Neural cell (in vitro differentiated cells): ENCODE results near the gene TASL. TPM values are rescaled to one million over a fixed set of nuclear protein-coding genes. Genes with fewer than 3 reads are reported as not detected.

Experiments
- H2AFZ ChIP-seq: fragments of 200-600, 300-800 bp; sonication (generic), shearing (Covaris generic); 2 replicates; pipeline ENCODE4 v1.6.0; 2014; ENCODE audit warnings: low read depth, mild to moderate bottlenecking, antibody characterized with exemption, low read length, moderate library complexity
- H3F3A ChIP-seq: fragments of 200-600 bp; shearing (Covaris generic); 2 replicates; pipeline ENCODE4 v1.6.1; 2016; ENCODE audit warnings: mild to moderate bottlenecking, moderate library complexity, mixed read lengths, antibody characterized with exemption, low read length; ENCODE audit not compliant: insufficient read depth, poor library complexity, severe bottlenecking
- H3K27ac ChIP-seq: fragments of 200-600, 300-800 bp; sonication (generic), shearing (Covaris generic); 2 replicates; pipeline ENCODE4 v1.5.1; 2014; ENCODE audit warnings: mild to moderate bottlenecking, low read length, moderate library complexity
- H3K27me3 ChIP-seq: fragments of 300-800, 200-600 bp; sonication (generic), shearing (Covaris generic); 2 replicates; pipeline ENCODE4 v1.6.0; 2014; ENCODE audit warnings: mild to moderate bottlenecking, low read depth, low read length, moderate library complexity; ENCODE audit not compliant: insufficient read depth
- H3K36me3 ChIP-seq: fragments of 300-800, 200-600 bp; sonication (generic), shearing (Covaris generic); 2 replicates; pipeline ENCODE4 v1.5.1; 2014; ENCODE audit warnings: mild to moderate bottlenecking, antibody characterized with exemption, low read length, moderate library complexity; ENCODE audit not compliant: insufficient read depth
- H3K4me2 ChIP-seq: fragments of 300-800, 200-600 bp; sonication (generic), shearing (Covaris generic); 2 replicates; pipeline ENCODE4 v1.6.0; 2014; ENCODE audit warnings: mild to moderate bottlenecking, low read length
- H3K4me3 ChIP-seq: fragments of 300-800, 200-600 bp; sonication (generic), shearing (Covaris generic); 2 replicates; pipeline ENCODE4 v1.5.1; 2014; ENCODE audit warnings: mild to moderate bottlenecking, low read length, moderate library complexity
- H3K79me2 ChIP-seq: fragments of 200-600 bp; shearing (Covaris generic); replicated peaks from 2 replicates; pipeline ENCODE4 v1.6.0; 2014; ENCODE audit warnings: mild to moderate bottlenecking, low read length, moderate library complexity; ENCODE audit not compliant: insufficient read depth
- H3K9ac ChIP-seq: fragments of 300-800, 200-600 bp; sonication (generic), shearing (Covaris generic); 2 replicates; pipeline ENCODE4 v1.6.1; 2016; ENCODE audit warnings: mild to moderate bottlenecking, low read length, mixed read lengths
- H3K9me2 ChIP-seq: fragments of 200-600 bp; shearing (Covaris generic); 2 replicates; pipeline ENCODE4 v1.6.1; 2016; ENCODE audit warnings: mild to moderate bottlenecking, low read length, mixed read lengths; ENCODE audit not compliant: insufficient read depth
- H3K9me3 ChIP-seq: fragments of 200-600, 300-800 bp; sonication (generic), shearing (Covaris generic); 2 replicates; pipeline ENCODE4 v1.6.1; 2016; ENCODE audit warnings: mild to moderate bottlenecking, mixed run types, low read length, moderate library complexity, mixed read lengths
- H4K20me1 ChIP-seq: fragments of 200-600 bp; shearing (Covaris generic); 2 replicates; pipeline ENCODE4 v1.6.1; 2016; ENCODE audit warnings: mild to moderate bottlenecking, mixed run types; ENCODE audit not compliant: insufficient read depth
- CTCF ChIP-seq: fragments of 450-650 bp; IDR thresholded peaks from 2 replicates; pipeline ENCODE4 v1.5.1; 2014; ENCODE audit warnings: antibody characterized with exemption, mild to moderate bottlenecking, moderate library complexity; ENCODE audit not compliant: poor library complexity, severe bottlenecking
- EP300 ChIP-seq: fragments of 450-650 bp; conservative IDR thresholded peaks from 2 replicates; pipeline ENCODE4 v1.6.1; 2014; ENCODE audit warnings: antibody characterized with exemption, mild to moderate bottlenecking, moderate library complexity; ENCODE audit not compliant: poor library complexity, severe bottlenecking
- EZH2 ChIP-seq: fragments of 200-600, 300-800 bp; shearing (Covaris generic), sonication (generic); IDR thresholded peaks from 2 replicates; pipeline ENCODE4 v1.6.1; 2014; ENCODE audit warnings: antibody characterized with exemption, low read length, borderline replicate concordance, mild to moderate bottlenecking; ENCODE audit not compliant: insufficient read depth, poor library complexity, severe bottlenecking
- MXI1 ChIP-seq: fragments of 450-650 bp; conservative IDR thresholded peaks from 2 replicates; pipeline ENCODE4 v1.6.1; 2014; ENCODE audit warnings: antibody characterized with exemption, mild to moderate bottlenecking; ENCODE audit not compliant: poor library complexity, severe bottlenecking
- POLR2AphosphoS5 ChIP-seq: IDR thresholded peaks from 2 replicates; pipeline ENCODE4 v1.6.1; 2012
- RAD21 ChIP-seq: fragments of 450-650 bp; conservative IDR thresholded peaks from 2 replicates; pipeline ENCODE4 v1.6.1; 2014; ENCODE audit warnings: antibody characterized with exemption, mild to moderate bottlenecking, moderate library complexity
- REST ChIP-seq: IDR thresholded peaks from 2 replicates; pipeline ENCODE4 v1.6.1; 2012; ENCODE audit warnings: borderline replicate concordance
- SMC3 ChIP-seq: fragments of 450-650 bp; conservative IDR thresholded peaks from 2 replicates; pipeline ENCODE4 v1.6.1; 2014; ENCODE audit warnings: antibody characterized with exemption, mild to moderate bottlenecking, moderate library complexity; ENCODE audit not compliant: poor library complexity
- TAF1 ChIP-seq: IDR thresholded peaks from 2 replicates; pipeline ENCODE4 v1.6.1; 2012; ENCODE audit warnings: low read depth
- polyA plus RNA-seq: library from polyadenylated mRNA; depleted of rRNA; stranded (reverse); fragments of >200 nt; gene quantifications from 2 replicates; pipeline ENCODE4 v1.2.3, GENCODE V29; 2014

The TASL gene
- polyA plus RNA-seq, 1 donor from 2014 or later = not detected

GRCh38 chrX:30597216-30598012 lies 19.8 kb upstream of the TASL start:
- no peak overlapping the region for H3K27ac ChIP-seq
- no peaks in the 10 kb centered on the region for H3K9me2 ChIP-seq
- no peak overlapping the region for H3K4me2 ChIP-seq
- H3K36me3 ChIP-seq = no peaks in the 10 kb centered on the region
- H3F3A ChIP-seq = no peaks in the 10 kb centered on the region
- H3K9me3 ChIP-seq = no peaks in the 10 kb centered on the region
- no peaks in the 10 kb centered on the region for H4K20me1 ChIP-seq
- no peak overlapping the region for H3K4me3 ChIP-seq
- no peak overlapping the region for H2AFZ ChIP-seq
- no peak for TF ChIP-seq RAD21
- TF ChIP-seq MXI1 = no peak
- TF ChIP-seq SMC3 = no peak
- no peak for TF ChIP-seq REST
- no peak for TF ChIP-seq CTCF
- TF ChIP-seq POLR2AphosphoS5 = no peak
- no peak for TF ChIP-seq TAF1
- no peak for TF ChIP-seq EP300
- no peak for TF ChIP-seq EZH2
- no peaks in the 10 kb centered on the region for H3K79me2 ChIP-seq
- no peaks in the 10 kb centered on the region for H3K27me3 ChIP-seq
- no peak overlapping the region for H3K9ac ChIP-seq

- H4K20me1 ChIP-seq = no peaks in the 10 kb centered on the region
- H3K9ac ChIP-seq = no peak overlapping the region
- no peak overlapping the region for H3K4me2 ChIP-seq
- H3K27me3 ChIP-seq = no peaks in the 10 kb centered on the region
- H3F3A ChIP-seq = no peaks in the 10 kb centered on the region
- no peak overlapping the region for H3K27ac ChIP-seq
- no peaks in the 10 kb centered on the region for H3K9me2 ChIP-seq
- no peaks in the 10 kb centered on the region for H3K9me3 ChIP-seq
- no peak overlapping the region for H3K4me3 ChIP-seq
- H3K36me3 ChIP-seq = no peaks in the 10 kb centered on the region
- H2AFZ ChIP-seq = no peak overlapping the region
- TF ChIP-seq TAF1 = no peak
- H3K79me2 ChIP-seq = no peaks in the 10 kb centered on the region
Measured at GRCh38 chrX:30593440-30594200, 16.1 kb upstream of the TASL start.
